Subcutaneous adipose tissue (tissue), 4 donors: ENCODE data around the gene TOP3A. TPM values are rescaled to one million over a fixed set of nuclear protein-coding genes. Genes with fewer than 3 reads are reported as not detected.

Source experiments
- CTCF ChIP-seq: fragments of 450-650 bp; IDR thresholded peaks from one replicate; pipeline ENCODE4 v1.5.1; 2016; ENCODE audit warnings: low read depth, mild to moderate bottlenecking, control low read depth, antibody characterized with exemption, moderate library complexity
- total RNA-seq, 4 donors: library from RNA; depleted of rRNA; stranded (reverse); fragments of >200 nt; gene quantifications; one replicate each; pipeline ENCODE4 v1.1.0, GENCODE V29; 2016

Gene TOP3A
- total RNA-seq, 4 donors from 2014 or later: 20.9 to 32.2 (median 27.6) TPM

DNA sequence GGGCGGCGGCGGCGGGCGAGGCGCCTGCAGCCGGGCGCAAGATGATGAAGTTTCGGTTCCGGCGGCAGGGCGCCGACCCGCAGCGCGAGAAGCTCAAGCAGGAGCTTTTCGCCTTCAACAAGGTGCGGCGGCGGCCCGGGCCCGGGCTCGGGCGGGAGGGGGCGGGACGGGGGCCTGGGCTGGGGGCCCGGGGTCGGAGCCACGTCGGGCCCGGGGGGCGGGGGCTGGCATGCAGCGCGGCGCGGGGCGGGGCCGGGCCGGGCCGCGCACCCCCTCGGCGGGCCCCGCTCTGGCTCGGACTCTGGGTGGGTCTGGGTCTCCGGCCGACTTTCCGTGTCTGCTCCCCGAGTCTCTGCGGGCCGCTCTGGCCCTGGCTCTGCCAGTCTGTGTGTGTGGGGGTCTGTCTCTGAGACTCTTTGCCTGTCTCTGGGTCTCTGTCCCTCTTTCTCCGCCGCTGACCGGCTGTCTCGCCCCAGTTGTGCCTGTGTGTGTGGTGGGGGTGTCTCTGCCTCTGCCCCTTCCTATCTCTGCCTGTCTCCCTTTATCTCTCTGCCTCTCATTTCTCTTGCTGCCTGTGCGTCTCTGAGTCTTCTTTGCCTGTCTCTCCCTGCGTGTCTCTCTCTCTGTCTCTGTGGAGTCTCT lies 89.0 kb downstream of the TOP3A start:
- TF ChIP-seq CTCF: no peak

DNA sequence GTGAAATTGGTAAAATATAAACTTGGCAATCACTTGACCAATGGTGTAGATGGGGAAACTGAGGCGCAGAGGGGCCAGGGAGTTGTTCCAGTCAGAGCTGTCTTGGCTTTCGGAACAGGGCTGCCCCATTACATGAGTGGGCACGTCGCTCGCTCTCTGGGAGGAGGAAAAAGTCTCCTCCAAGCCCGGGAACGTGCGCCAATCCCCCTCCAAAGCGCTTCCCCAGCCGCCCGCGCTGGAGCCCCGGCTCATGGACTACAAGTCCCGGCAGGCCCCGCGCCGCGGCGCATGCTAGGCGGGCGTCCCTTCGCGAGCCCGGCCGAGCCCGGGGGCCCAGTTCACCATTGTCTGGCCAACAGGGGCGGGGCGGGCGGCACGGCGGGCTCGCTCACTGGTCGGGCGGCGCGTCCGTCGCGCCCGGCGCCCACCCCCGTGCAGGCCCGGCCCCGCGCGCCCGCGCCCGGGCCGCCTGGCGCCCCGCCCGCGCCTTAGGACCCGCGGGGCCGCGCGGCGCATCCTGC lies 89.6 kb downstream of the TOP3A start, which contains the start of gene LLGL1:
TSS of gene LLGL1 (plus strand) at position 515 of the 521 bp plus-strand sequence. CDS start 48 bp downstream, outside the sequence.
- no peak for TF ChIP-seq CTCF

GRCh38 chr17:18224387-18225120 lies 90.2 kb downstream of the TOP3A start:
- no peak for TF ChIP-seq CTCF

- no peak for TF ChIP-seq CTCF
These were observed 90.8 kb downstream of the TOP3A start for GRCh38 chr17:18224053-18224386.

Other genes with a start within 250 kb of the TOP3A start
- gene DRG2, start 227.0 kb downstream of the TOP3A start, total RNA-seq: 10 to 100 TPM; 27.4 to 46.3 (median 35.7) TPM
- gene MYO15A, start 206.2 kb downstream of the TOP3A start, total RNA-seq: 1 to 10 TPM in 2 of 4 donors, under 1 TPM in 2; 0.44 to 3.2 (median 1.2) TPM
- 10 to 100 TPM; 57.5 to 69.6 (median 67.5) TPM for gene ALKBH5, start 131.2 kb downstream of the TOP3A start, total RNA-seq
- 10 to 100 TPM in 3 of 4 donors, 1 to 10 TPM in 1; 4.2 to 17.7 (median 13.6) TPM for gene LLGL1, start 89.4 kb downstream of the TOP3A start, total RNA-seq
- 100 to 1,000 TPM; 244 to 388 (median 274) TPM for gene FLII, start 56.3 kb downstream of the TOP3A start, total RNA-seq
- 10 to 100 TPM in 1 of 4 donors, 1 to 10 TPM in 3; 5.2 to 11.4 (median 7.9) TPM for gene MIEF2, start 54.3 kb downstream of the TOP3A start, total RNA-seq
- 10 to 100 TPM; 12.7 to 18.2 (median 16.3) TPM for gene SMCR8, start 299 bp upstream of the TOP3A start, total RNA-seq
- gene SHMT1, start 48.6 kb upstream of the TOP3A start, total RNA-seq: 100 to 1,000 TPM in 2 of 4 donors, 10 to 100 TPM in 2; 88.1 to 257 (median 104) TPM
- under 1 TPM in 1 of 4 donors, not detected in 3; 0.85 TPM for gene EVPLL, start 62.8 kb upstream of the TOP3A start, total RNA-seq
- not detected for gene LGALS9C, start 161.8 kb upstream of the TOP3A start, total RNA-seq